Activated gamma-delta T cell (primary cell): ENCODE measurements around the gene HEPHL1.

ENCODE experiments used
- DNase-seq: peaks from one replicate; lab custom pipeline; 2025; lab: John Stamatoyannopoulos, UW

HEPHL1 gene

DNA sequence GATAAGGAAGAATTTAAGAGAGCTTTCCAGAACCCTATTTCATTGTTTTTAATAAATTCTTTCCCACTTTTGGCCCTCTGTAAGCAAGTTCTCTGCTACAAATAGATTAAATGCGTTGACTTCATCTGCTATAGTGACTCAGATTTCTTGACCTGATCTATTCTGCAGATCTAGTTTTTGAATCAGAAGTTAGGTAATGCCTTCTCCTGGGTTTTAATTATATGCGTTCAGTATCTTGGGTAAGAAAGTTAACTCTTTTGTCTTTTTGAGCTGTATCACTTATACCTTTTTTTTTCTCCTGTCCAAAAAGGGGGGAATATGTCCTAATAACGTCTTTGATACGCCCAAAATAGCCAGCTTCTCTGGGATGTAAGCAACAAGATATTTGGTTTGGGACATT is 2.4 kb upstream of the HEPHL1 start:
- no peak for DNase-seq

DNA sequence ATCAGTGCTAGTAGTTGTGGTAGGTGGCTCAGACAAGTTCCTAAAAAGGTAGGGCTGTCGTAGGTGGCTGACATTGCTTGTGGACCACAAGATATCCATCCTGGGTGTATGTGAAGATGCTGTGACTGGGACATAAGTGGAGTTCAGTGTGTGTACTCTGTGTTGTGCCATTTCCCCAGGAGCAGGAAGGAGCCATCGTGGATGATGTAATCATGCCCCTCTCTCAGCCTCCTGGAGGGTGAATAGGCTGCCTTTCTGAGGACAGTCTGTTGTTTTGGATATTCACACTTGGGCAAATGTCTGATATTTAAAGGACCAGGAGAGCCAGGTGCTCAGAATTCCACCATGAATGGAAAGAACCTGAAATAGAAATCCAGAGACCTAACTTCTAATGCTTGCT is 2.7 kb downstream of the HEPHL1 start:
- DNase-seq: no peak

DNA sequence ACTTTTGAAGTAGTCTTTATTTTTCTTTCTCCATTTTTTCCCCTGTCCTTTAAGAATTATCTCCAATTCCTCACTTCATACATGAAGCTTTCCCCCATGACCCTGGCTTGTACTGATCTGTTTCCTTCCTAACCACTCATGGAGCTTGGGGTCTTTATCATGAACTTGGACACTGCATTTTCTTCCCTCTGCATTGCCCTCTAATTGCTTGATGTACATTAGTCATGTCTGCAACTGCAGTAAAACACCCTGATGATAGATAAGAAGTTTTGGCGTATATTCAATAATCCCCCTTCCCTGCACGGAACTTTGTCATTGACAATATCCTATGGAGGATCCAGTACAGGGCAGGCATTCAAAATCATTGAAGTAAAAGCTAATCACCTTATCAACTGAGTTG is 3.4 kb downstream of the HEPHL1 start:
- no peak for DNase-seq

DNA sequence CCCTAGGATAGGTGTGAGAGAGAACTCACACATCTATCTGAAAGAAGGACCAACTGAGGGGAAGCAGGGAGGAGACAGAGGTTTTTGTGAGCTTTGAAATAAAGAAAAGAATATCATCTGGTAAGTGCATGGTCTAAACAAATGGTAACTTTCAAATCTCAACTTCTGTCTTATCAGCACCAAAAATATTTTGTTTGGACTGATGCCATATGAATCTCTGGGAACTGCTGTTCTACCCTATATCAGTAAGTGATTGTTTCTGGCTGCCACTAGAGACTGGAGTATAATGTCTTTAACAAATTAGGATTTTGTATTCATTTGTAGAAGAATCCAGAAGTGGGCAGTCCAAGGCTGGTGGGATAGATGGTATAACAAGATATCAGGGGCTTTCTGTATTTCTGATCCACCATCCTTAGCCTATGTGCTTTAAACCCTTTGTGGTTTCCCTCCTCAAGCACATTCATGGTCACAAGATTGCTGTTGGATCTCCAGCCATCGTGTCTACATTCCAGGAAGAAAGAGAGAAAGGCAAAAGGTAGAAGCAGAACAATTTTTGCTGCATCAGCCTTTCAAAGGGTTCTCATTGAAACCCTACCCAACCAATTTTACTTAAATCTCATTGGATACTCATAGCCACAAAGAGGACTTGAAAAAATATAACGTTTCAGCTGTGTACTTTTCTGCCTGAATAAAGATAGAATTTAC is 4.7 kb downstream of the HEPHL1 start:
- DNase-seq: no peak

DNA sequence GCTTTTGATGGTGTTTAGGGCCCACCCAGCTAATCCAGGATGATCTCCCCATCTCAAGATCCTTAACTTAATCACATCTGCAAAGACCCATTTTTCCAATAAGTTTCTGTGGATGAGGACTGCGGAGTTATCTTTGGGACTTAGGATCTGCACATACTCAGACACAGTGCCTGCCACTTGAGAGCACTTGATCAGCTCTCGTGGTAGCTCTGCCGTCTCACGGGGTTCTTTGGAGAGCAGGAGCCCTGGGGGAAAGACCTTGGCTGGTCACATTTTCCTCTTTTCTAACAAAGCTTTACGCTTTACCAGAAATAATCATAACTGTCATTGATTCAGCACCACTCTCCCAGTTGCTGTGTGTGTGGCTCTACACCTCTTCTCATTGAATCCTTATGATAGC is 6.1 kb downstream of the HEPHL1 start:
- DNase-seq: no peak

DNA sequence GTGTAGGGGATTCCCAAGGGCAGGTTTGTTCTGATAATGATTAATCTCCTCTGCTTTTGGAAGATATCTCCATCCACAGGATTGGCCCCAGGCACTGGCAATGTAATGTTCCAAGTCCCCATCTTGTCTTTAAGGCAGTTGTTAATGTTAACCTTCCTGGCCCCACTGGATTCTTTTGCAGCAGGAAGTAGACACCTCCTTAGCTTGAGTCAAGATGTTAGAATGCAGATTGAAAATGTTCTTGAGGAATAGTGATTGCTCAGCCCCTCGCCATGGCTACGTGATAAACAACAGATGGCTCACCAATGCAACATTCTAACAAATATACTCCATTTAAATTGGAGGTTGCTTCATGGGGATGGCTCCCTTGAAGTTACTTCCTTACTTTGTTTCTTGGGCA is 7.3 kb downstream of the HEPHL1 start:
- DNase-seq: no peak

DNA sequence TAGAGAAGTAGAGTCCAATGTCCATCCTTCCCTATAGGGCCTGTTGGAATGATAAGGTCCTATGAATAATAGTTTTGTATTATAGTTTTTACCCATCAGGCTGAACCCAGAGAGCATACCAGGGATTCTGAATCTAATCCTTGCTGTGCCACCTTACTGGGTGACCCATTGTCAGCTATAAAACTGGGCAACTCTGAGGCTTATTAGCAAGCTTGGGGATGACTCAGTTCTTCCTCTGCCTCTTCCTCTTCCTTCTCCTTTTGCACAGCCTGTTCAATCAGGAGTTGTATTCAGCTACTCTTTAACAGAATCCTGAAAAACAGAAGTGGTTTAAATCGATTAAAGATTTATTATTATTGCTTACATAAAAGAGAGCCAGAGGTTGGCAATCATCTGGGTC is 8.9 kb downstream of the HEPHL1 start:
- DNase-seq: no peak

DNA sequence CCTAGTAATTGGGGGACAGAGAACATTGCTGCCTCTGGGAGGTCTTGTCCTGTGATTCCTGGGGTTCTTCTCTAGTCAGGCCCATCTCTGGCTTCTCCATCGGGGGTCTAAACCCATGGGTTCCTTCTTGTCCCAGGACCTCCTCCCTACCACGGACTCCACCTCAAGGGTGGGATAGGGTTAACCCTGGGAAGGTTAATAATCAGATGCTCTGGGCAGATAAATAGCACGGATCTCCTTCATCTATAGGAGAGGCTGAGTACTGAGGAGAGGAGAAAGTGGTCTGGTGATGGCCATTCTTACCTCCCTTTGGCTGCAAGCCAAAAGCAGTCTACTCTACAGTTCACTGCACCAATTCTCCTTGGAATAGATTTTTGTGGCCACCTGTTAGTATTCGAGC is 10.5 kb downstream of the HEPHL1 start:
- DNase-seq: no peak

DNA sequence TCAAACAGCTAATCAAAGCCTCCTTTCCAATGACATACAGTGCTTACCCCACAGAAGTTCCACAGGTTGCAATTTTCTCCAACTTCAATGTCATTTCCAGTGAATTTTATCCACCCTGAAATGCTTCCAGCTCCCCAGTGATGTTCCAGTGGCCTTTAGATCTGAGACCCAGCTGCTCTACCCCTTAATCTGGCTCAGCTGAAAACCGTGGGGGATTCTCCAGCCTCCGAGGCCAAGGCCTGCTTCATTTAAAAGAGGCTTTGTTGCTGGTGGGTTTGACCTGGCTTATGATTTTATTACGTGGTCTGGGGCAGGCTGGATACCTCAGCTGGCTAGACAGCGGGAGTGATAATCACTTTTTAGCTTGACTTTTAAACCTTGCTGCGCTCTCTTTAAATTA is 10.9 kb downstream of the HEPHL1 start:
- no peak for DNase-seq

DNA sequence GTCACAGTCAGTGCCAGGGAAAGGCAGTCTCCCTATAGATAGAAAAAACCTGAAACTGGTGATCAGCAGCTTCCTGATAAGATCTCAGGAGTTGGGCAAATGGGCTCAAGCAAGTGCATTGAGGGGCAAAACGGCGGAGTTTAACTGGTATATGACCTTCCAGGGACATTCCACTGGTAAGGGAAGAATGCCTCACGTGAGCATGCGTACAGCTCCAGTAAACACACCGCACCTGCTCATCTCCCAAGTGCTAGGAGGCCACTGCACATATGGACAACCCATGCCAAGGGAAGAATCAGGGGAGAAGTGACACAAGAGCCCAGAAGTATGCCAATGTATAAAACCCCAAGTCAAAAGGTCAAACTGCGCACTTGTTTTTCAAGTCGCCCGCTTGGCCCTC is 11.6 kb downstream of the HEPHL1 start:
- DNase-seq: no peak

DNA sequence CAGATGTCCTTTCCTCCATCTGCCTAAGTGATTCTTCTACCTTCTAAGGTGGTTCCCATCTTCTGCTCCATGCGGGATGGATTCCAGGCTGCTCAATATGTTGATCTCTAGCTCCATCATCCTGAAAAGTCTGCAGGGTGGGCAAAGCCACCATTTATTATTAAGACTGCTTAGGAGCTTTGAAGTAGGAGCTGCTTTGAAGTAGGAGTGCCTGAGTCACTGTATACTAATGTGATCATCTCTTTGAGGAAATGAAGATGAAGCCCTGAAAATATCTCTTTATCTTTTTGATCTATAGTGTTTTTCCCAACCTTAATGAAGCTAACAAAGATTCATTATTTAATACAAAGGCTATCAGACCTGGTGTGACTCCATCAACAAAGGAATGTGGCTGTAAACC is 13.1 kb downstream of the HEPHL1 start:
- no peak for DNase-seq

DNA sequence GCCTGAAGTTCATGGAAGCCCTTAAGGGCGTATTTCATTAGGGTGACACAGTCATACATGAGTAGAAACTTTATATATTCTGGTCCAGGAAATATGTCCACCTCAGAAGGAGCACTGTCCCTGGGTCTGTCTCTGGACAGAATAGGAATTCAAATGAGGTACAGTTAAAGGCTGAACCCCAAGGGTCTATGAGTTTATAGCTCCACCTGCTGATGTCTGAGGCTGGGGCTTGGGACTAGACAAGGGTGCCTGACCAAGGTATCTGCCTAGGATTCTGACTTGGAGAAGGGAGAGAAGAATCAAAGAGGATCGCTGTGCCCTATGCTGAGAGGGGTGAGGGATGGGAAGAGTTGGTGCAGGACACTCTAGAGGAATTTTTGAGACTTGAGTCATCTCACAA is 14.9 kb downstream of the HEPHL1 start:
- no peak for DNase-seq

DNA sequence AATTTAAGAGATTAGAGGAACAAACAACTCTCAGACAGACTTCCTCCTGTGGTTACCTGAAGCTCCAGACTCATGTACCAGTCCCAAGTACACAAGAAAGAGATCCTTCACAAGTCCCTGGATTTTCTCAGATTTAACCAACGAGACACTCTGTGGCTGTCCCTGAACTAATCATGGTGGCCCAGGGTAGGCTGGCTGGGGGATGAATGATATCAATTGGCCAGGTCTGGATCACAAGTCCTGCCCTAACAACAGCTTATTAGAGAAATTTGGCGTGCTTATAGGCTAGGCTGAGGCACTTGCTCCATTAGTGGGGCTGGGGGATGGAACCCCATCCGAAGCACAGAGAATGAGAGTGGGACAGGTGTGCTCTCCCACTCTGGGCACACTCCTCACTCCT is 22.1 kb downstream of the HEPHL1 start:
- no peak for DNase-seq

DNA sequence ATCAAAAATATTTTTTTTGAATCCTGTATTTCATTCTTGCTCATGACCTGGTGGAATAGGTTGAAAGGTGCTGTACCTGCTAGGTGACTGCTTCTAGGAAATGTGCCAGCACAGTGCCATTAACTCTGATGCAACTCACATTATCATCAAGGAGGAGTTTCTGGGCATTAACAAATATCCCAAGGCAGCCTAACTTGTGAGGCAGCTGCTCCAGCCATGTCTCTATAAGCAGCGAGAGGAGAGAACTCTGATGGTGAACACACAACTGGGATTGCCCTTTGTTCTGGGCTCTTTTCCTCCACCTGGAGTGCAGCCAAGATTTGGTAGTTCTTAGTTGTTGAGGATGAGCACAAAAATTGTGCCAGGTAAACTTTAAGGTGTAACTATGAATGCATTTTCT is 25.6 kb downstream of the HEPHL1 start:
- no peak for DNase-seq

DNA sequence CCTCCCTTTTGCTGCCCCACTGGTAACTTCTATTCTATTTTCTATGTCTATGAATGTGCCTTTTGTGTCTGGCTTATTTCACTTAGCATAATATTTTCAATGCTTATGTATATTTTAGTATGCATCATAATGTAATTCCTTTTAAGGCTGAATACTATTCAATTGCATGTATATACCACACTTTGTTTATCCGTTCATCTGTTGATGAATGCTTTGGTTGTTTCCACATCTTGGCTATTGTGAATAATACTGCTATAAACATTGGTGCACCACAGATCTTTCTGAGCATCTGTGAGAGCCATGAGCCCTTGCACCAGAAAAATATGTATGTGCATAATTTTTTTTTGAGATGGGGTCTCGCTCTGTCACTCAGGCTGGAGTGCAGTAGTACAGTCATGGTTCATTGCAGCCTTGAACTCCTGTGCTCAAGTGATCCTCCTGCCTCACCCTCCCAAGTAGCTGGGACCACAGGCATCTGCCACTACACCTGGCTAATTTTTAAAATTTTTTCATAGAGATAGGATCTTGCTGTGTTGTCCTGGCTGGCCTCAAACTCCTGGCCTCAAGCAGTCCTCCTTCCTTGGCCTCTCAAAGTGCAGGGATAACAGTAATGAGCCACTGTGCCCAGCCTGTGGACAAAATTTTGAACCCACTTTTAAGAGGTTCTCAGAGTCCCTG is 27.0 kb downstream of the HEPHL1 start:
- no peak for DNase-seq

DNA sequence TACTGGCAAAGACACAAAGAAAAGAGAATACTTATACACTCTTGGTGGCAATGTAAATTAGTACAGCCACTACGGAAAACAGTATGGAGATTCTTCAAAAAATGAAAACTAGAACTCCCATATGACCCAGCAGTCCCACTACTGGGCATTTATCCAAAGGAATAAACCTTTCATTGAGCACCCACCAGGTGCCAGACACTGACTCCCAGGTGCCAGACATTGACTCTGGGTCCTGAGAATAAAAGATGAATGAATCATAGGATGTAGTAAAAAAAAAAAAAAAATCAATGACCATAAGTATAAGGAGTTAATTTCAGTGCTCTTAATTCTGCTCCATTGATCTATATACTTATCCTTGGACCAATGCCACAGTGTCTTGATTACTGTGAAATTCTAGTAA is 28.2 kb downstream of the HEPHL1 start:
- no peak for DNase-seq

DNA sequence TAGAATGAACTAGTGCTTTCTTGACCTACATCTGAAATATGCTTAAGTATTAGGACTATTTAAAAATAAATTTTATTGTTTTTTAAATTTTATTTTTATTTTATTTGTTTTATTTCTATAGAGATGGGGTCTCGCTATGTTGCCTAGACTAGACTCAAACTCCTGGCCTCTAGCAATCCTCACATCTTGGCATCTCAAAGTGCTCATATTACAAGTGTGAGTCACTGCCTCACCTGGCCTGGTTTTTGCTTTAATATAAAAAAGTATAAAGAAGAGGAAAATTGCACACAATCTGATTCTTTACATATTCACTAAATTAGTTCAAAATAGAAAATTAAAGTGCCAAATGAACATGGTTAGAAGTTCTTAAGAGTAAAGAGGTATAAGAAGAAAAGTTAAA is 37.5 kb downstream of the HEPHL1 start:
- DNase-seq: no peak

DNA sequence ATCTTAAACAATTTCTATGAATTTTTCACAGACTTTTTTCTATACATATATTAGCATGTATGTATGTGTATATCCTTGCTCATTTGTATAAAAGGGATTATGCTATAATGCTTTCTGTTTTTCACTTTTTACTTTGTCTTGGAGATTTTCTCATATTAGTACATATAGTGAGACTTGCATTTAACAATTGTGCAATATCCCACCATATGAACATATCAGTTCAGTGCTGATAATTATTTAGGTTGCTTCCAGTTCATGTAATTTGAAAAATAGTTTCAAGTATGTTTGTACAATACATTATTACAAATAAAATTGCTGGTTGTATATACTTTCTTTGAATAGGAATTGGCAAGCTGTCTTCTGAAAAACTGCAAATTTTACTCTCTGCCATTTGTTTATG is 37.9 kb downstream of the HEPHL1 start:
- DNase-seq: no peak

DNA sequence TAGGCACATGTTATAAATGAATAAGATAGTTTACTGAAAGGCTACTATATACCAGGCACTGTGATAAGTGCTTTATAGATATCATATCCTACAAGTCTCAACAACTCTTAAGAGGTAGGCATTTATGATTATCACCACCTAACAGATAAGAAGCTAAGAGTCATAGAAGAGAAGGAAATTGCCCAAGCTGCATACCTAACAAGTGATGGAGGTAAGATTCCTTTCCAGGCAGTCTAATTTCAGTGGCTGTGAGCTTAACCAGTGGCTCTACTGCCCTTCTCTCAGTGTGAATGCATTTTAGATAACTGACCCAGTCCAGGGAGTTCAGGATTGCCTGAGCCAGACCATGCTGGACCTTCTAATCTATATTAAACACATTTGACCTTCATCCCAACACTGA is 39.2 kb downstream of the HEPHL1 start:
- no peak for DNase-seq

DNA sequence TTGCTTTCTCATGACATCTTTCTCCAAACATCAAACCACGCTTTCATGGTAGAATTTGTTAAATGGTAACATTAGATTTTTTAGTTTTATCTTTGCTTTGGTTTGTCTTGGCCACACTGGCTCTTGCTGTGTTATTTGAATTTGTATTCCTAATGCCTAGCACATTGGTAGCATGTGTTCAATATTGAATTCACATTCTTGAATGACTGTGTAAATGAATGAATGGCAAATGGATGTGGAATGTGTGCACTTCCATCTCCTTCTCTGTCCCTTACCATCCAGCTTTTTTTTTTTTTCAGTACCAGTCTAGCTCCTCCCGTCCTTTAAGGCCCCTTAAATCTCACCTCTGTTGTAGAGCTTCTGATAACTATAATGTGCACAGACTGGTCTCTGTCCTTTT is 41.2 kb downstream of the HEPHL1 start:
- no peak for DNase-seq

DNA sequence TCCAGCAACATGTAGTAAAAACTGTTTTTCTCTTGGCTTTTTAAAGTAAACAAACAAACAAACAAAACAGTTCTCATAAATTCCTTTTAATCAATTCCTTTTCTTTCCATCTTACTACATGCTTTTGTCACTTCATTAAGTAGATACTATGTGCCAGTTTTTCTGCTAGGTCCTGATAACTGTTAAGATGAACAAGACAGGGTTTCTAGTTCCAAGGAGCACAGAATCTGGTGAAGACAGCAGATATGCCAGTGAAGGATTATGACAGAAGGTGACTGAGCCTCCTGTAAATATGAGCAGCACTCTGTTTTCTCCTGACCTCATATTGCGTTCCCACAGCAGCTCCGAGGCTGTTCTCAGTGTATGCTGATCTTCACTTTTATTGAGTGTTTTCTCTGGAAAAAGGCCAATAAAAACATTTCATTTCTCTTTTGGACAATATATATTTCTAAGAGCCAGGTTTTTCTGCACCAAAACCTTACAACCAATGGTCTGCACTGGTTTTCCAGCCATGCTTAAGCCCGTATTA is 45.8 kb downstream of the HEPHL1 start:
- no peak for DNase-seq

DNA sequence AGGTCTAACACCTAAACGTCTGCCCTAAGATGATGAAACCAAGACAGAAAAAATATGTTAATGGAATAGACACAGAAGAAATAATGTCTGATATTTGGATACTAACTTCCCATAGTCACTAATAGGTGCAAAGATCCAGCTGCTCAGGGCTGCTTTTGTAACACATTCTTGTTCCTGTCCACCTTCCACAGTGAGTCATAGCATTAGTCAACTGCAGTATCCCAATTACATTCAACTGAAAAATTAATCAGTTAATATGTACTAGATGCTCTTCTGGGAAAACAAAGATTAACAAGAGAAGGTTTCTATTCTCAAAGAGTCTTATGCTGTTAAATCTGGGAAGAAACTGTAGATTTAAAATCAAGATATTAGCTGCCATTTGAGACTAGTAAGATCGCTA is 47.6 kb downstream of the HEPHL1 start:
- DNase-seq: no peak

DNA sequence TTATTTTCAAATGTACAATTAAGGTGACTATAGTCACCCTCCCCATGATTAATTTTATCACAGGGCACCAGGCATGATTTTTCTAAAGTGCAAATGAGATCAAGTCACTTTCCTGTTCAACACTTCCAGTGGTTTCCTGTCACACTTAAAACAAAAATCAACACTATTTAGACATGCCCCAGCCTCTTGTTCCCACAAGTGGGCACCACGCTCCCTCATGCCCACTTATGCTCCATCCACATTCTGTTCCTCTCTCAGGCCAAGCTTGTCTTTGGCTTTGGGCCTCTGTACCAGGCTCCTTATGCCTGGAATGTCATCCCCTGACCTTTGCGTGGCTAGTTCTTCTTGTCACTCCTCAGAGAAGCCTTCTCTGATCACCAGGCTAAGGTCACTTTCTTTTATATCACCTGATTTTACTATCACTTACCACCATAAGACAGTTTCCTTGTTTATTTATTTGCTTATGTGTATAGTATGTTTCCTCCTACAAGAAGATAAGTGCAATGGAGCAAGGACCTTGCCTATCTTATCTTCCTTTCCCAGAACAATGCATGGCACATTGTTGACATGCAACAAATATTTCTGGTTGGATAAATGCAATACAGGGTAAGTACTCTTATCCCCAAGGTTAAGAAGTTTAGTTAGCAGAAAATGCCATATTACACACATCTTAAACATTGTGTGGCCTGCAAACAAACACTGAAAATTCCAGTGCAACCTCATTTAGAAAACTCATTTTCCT is 56.6 kb downstream of the HEPHL1 start:
- DNase-seq: no peak
